GM23338 (cell line): ENCODE measurements around the gene KIF6.

Experiments used
- CREB1 ChIP-seq: fragments of 250-450 bp; sonication (Bioruptor Pico); IDR thresholded peaks from 2 replicates; pipeline ENCODE4 v1.5.0; 2020; ENCODE audit warnings: low read depth, mild to moderate bottlenecking, moderate library complexity
- EZH2 ChIP-seq: fragments of 200-600 bp; sonication (generic); IDR thresholded peaks from one replicate; pipeline ENCODE4 v1.8.0; 2017; ENCODE audit warnings: antibody characterized with exemption, mild to moderate bottlenecking, low read depth; ENCODE audit not compliant: unreplicated experiment
- EZH2phosphoT487 ChIP-seq: fragments of 200-600 bp; sonication (generic); IDR thresholded peaks from one replicate; pipeline ENCODE4 v1.8.1; 2018; ENCODE audit warnings: antibody characterized with exemption; ENCODE audit not compliant: unreplicated experiment
- JUNB ChIP-seq: IDR thresholded peaks from one replicate; pipeline ENCODE4 v1.6.1; 2016; ENCODE audit warnings: antibody characterized with exemption; ENCODE audit not compliant: unreplicated experiment
- POLR2AphosphoS5 ChIP-seq: IDR thresholded peaks from 2 replicates; pipeline ENCODE4 v1.6.1; 2016; ENCODE audit warnings: antibody characterized with exemption, low read depth
- TF ChIP-seq, protein P1 (sequence below), 2 experiments: fragments of 200-600 bp in 1 of 2; sonication (generic) in 1 of 2; conservative IDR thresholded peaks; 2 replicates each; pipeline versions ENCODE4 v1.5.1 to v1.6.1; 2016 to 2017; ENCODE audit warnings: antibody characterized with exemption in 2 of 2, low read depth in 2 of 2, mild to moderate bottlenecking in 2 of 2, moderate library complexity in 1 of 2

DNA sequence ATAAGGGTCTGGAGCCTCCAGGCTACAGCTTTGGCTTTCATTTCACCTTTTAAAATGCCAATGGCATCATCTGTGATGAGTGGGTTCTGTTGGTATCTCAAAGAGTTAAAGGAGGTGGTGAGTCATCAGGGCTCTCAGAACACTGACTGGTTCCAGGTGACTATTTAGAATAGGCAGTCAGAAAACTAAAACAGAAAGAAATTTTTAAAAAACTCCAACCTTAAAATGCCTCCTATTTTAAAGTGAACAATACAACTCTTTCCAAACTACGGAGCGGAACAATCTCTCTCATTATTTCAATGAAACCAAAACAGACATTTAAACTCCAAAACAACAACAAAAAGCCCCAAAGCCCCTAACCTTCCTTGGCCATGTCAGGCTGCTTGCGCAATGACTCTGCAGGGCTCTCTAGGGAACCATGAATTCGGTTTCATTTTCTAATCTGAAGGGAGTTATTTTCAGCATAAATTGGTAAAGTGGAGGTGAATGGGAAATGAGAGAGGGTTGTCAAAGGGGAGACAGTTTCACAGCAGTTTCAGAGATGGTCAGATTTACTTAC, 194.9 kb downstream of the KIF6 start:
- TF ChIP-seq, protein P1, sequence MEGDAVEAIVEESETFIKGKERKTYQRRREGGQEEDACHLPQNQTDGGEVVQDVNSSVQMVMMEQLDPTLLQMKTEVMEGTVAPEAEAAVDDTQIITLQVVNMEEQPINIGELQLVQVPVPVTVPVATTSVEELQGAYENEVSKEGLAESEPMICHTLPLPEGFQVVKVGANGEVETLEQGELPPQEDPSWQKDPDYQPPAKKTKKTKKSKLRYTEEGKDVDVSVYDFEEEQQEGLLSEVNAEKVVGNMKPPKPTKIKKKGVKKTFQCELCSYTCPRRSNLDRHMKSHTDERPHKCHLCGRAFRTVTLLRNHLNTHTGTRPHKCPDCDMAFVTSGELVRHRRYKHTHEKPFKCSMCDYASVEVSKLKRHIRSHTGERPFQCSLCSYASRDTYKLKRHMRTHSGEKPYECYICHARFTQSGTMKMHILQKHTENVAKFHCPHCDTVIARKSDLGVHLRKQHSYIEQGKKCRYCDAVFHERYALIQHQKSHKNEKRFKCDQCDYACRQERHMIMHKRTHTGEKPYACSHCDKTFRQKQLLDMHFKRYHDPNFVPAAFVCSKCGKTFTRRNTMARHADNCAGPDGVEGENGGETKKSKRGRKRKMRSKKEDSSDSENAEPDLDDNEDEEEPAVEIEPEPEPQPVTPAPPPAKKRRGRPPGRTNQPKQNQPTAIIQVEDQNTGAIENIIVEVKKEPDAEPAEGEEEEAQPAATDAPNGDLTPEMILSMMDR (conservative IDR thresholded peaks at IDR 0.05; ENCODE audit: low read depth in 2 of 2): no peak
- TF ChIP-seq CREB1 (CRISPR knock-in tag): no peak
- TF ChIP-seq EZH2: no peak
- no peak for TF ChIP-seq POLR2AphosphoS5
- TF ChIP-seq EZH2phosphoT487: no peak
- no peak for TF ChIP-seq JUNB
